ENCODE results near the gene ZCCHC8. TPM values are rescaled to one million over a fixed set of nuclear protein-coding genes. Genes with fewer than 3 reads are reported as not detected.

The ZCCHC8 gene
- total RNA-seq, 2 donors from 2014 or later = 7.3 to 16.6 TPM

DNA sequence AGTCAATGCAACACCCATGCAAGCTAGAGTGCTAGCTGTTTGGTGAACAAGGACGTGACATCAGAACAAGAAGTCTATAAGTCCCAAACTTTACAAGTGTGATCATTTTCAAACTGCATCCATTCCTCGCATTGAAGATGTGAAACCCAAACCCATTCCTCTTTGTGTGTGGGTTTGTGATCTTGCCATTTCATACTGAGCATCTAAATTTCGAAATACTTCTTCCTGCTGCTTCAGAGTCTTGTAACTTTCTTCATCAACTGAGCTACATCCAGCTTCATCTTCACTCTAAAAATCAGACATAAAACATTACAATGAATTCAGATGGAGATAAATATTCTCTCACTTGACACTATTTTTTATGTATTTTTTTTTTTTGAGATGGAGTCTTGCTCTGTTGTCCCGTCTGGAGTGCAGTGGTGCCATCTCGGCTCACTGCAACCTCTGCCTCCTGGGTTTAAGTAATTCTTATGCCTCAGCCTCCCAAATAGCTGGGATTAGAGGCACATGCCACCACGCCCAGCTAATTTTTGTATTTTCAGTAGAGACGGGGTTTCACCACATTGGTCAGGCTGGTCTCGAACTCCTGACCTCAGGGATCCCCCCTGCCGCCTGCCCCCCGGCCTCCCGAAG lies 4.8 kb upstream of the ZCCHC8 start:
- no peak overlapping the region for H3K27ac ChIP-seq
- peaks cover 36 to 56% of the 10 kb centered on the region in 2 donors for H3K36me3 ChIP-seq (replicated peaks in 1 of 2; ENCODE audit: insufficient read depth in 1 of 2, low read depth in 2 of 2)
- peaks cover 6% of the 10 kb centered on the region for H3K4me1 ChIP-seq
- 80 to 86% methylated on average over 11 of the region's 11 CpGs for WGBS, 2 donors
- no peaks in the 10 kb centered on the region for H3K9me3 ChIP-seq
- intact Hi-C loops (cut with DNase I) = no loop called here
- ATAC-seq (no peak), DNase-seq (no peak)
- TF ChIP-seq, protein P1, sequence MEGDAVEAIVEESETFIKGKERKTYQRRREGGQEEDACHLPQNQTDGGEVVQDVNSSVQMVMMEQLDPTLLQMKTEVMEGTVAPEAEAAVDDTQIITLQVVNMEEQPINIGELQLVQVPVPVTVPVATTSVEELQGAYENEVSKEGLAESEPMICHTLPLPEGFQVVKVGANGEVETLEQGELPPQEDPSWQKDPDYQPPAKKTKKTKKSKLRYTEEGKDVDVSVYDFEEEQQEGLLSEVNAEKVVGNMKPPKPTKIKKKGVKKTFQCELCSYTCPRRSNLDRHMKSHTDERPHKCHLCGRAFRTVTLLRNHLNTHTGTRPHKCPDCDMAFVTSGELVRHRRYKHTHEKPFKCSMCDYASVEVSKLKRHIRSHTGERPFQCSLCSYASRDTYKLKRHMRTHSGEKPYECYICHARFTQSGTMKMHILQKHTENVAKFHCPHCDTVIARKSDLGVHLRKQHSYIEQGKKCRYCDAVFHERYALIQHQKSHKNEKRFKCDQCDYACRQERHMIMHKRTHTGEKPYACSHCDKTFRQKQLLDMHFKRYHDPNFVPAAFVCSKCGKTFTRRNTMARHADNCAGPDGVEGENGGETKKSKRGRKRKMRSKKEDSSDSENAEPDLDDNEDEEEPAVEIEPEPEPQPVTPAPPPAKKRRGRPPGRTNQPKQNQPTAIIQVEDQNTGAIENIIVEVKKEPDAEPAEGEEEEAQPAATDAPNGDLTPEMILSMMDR (IDR thresholded peaks at IDR 0.05) = no peak
- TF ChIP-seq POLR2A (IDR thresholded peaks at IDR 0.05) = no peak
- no peak overlapping the region for H3K4me3 ChIP-seq
- no peaks in the 10 kb centered on the region for H3K27me3 ChIP-seq

DNA sequence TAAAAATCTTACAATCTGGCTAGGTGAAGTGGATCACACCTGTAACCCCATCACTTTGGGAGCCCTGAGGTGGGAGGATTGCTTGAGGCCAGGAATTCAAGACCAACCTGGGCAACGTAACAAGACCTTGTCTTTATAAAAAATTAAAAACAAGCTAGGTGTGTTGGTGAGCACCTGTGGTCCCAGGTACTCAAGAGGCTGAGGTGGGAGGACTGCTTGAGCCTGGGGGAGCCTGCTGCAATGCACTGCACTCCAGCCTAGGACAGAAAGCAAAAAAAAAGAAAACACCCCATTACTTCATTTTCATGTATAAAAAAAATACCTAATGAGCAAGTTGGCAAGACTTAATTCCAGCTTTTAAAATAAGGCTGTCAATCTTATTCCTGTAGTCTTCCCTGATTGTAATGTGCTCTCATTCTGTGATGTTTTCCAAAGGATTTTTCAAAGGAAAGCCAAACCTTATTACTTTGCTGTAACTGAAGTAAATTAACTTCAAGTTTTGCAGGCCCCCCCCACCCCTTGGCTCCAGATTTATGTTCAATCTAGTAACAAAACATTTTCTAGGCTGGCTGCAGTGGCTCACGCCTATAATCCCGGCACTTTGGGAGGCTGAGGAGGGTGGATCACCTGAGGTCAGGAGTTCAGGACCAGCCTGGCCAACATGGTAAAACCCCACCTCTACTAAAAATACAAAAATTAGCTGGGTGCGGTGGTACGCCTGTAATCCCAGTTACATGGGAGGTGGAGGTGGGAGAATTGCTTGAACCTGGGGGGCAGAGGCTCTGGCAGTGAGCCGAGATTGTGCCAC lies 3.3 kb upstream of the ZCCHC8 start:
- intact Hi-C loops (cut with DNase I) = no loop called here
- H3K4me3 ChIP-seq = no peak overlapping the region
- 80 to 90% methylated on average over 6 of the region's 6 CpGs for WGBS, 2 donors
- DNase-seq (no peak), ATAC-seq (no peak)
- TF ChIP-seq, protein P1 (IDR thresholded peaks at IDR 0.05) = no peak
- no peak for TF ChIP-seq POLR2A (IDR thresholded peaks at IDR 0.05)
- H3K36me3 ChIP-seq (replicated peaks in 1 of 2; ENCODE audit: insufficient read depth in 1 of 2, low read depth in 2 of 2) = peaks cover 26 to 47% of the 10 kb centered on the region in 2 donors
- peaks cover 13% of the 10 kb centered on the region for H3K4me1 ChIP-seq
- H3K9me3 ChIP-seq = no peaks in the 10 kb centered on the region
- no peaks in the 10 kb centered on the region for H3K27me3 ChIP-seq
- H3K27ac ChIP-seq = no peak overlapping the region

DNA sequence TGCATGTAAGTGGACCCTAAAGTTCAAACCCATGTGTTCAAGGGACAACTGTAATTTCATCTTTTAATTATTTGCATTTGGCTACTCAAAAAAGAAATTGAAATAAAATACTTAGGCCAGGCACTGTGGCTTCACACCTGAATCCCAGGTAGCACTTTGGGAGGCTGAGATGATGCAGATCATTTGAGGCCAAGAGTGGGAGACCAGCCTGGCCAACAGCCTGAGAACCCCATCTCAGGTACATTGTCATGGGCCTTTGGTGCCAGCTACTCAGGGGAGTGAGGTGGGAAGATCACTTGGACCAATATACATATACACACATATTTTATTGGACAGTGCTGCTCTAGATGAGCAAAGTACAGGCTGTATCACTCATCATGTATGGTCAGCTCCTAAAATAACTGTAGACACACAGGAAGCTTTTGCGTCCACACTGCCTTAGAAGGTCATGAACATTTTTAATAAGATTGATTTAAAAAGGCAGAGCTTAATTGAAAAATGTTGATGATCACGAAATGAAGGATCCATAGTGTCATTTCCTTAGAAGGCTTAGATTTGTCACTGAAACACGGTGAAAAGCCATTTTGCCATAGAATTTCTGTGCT lies 2.5 kb upstream of the ZCCHC8 start:
- H3K36me3 ChIP-seq (replicated peaks in 1 of 2; ENCODE audit: insufficient read depth in 1 of 2, low read depth in 2 of 2) = peaks cover 22 to 40% of the 10 kb centered on the region in 2 donors
- H3K4me3 ChIP-seq = no peak overlapping the region
- no peak for TF ChIP-seq POLR2A (IDR thresholded peaks at IDR 0.05)
- TF ChIP-seq, protein P1 (IDR thresholded peaks at IDR 0.05) = no peak
- WGBS, 2 donors = 87 to 89% methylated on average over 3 of the region's 3 CpGs
- H3K4me1 ChIP-seq = peaks cover 20% of the 10 kb centered on the region
- ATAC-seq = no peak
- DNase-seq = no peak
- no peaks in the 10 kb centered on the region for H3K9me3 ChIP-seq
- intact Hi-C loops (cut with DNase I) = no loop called here
- H3K27ac ChIP-seq = no peak overlapping the region
- H3K27me3 ChIP-seq = no peaks in the 10 kb centered on the region

GRCh38 chr12:122501489-122501989 lies 807 bp upstream of the ZCCHC8 start:
- ATAC-seq = no peak
- no peak overlapping the region for H3K4me3 ChIP-seq
- H3K4me1 ChIP-seq = peaks cover 31% of the 10 kb centered on the region
- 74 to 81% methylated on average over 9 of the region's 9 CpGs for WGBS, 2 donors
- intact Hi-C loops (cut with DNase I) = no loop called here
- DNase-seq = no peak
- TF ChIP-seq, protein P1 (IDR thresholded peaks at IDR 0.05) = no peak
- no peak for TF ChIP-seq POLR2A (IDR thresholded peaks at IDR 0.05)
- H3K9me3 ChIP-seq = no peaks in the 10 kb centered on the region
- peaks cover 5 to 24% of the 10 kb centered on the region in 2 donors for H3K36me3 ChIP-seq (replicated peaks in 1 of 2; ENCODE audit: insufficient read depth in 1 of 2, low read depth in 2 of 2)
- no peaks in the 10 kb centered on the region for H3K27me3 ChIP-seq
- peak overlapping the region in 3 of 4 donors; percentile 93 to 99 (median 99) for H3K27ac ChIP-seq
